ENCODE measurements around the gene ADAMTS10.
"Not testable (repeated sequence)": the region's sequence is repeated elsewhere in the genome, so short reads cannot be mapped to it uniquely, and the experiment has no call there.

DNA sequence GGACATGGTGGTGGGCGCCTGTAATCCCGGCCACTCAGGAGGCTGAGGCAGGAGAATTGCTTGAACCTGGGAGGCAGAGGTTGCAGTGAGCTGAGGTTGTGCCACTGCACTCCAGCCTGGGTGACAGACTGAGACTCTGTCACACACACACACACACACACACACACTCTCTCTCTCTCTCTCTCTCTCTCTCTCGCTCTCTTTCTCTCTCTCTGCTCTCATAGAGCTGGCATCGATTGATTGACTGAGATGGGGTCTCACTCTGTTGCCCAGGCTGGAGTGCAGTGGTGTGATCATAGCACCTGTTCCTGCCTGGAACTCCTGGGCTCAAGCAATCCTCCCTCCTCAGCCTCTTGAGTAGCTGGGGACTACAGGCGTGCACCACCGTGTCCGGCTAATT, 56.8 kb downstream of the ADAMTS10 start:
- not testable (repeated sequence) for TF ChIP-seq CTCF, POLR2A (IDR thresholded peaks at IDR 0.05)
